ENCODE results near the gene ADAMTS15.

ADAMTS15 gene

GRCh38 chr11:130462931-130463330, 14.5 kb downstream of the ADAMTS15 start:
- TF ChIP-seq, protein P1, sequence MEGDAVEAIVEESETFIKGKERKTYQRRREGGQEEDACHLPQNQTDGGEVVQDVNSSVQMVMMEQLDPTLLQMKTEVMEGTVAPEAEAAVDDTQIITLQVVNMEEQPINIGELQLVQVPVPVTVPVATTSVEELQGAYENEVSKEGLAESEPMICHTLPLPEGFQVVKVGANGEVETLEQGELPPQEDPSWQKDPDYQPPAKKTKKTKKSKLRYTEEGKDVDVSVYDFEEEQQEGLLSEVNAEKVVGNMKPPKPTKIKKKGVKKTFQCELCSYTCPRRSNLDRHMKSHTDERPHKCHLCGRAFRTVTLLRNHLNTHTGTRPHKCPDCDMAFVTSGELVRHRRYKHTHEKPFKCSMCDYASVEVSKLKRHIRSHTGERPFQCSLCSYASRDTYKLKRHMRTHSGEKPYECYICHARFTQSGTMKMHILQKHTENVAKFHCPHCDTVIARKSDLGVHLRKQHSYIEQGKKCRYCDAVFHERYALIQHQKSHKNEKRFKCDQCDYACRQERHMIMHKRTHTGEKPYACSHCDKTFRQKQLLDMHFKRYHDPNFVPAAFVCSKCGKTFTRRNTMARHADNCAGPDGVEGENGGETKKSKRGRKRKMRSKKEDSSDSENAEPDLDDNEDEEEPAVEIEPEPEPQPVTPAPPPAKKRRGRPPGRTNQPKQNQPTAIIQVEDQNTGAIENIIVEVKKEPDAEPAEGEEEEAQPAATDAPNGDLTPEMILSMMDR (IDR thresholded peaks at IDR 0.05; ENCODE audit: low read depth, low read length, missing control alignments) = no peak
- DNase-seq (ENCODE audit: low read depth) = no peak
- in situ Hi-C loops (cut with HindIII; ENCODE audit: low sequenced_read_pairs) = no loop called here
- no peak overlapping the region for H3K4me3 ChIP-seq (ENCODE audit: low read depth, low read length)

DNA sequence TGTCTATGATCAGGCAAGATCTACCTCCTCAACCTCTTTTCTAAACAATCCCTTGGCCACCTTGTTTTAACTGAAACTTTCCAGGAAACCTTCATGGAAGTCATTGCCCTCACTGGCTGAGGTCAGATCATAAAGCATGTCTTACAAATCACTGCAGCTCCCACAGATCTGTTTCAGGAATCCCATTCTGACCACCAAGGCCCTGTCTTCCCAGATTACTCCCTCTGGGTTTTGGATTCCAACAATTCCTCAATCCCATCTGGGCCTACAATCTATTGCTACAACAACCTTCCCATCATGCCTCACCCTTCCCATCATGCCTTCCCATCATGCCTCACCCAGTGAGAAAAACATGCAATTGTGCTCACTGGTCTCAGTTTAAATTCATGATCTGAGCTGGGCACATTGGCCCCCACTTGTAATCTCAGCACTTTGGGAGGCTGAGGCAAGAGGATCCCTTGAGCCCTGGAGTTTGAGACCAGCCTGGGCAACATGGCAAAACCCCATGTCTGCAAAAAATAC, 15.9 kb downstream of the ADAMTS15 start:
- in situ Hi-C loops (cut with HindIII; ENCODE audit: low sequenced_read_pairs) = no loop called here
- DNase-seq (ENCODE audit: low read depth) = no peak
- TF ChIP-seq, protein P1 (IDR thresholded peaks at IDR 0.05; ENCODE audit: low read depth, low read length, missing control alignments) = no peak

GRCh38 chr11:130465263-130465662, 16.8 kb downstream of the ADAMTS15 start:
- TF ChIP-seq, protein P1 (IDR thresholded peaks at IDR 0.05; ENCODE audit: low read depth, low read length, missing control alignments) = no peak
- in situ Hi-C loops (cut with HindIII; ENCODE audit: low sequenced_read_pairs) = no loop called here
- no peak for DNase-seq (ENCODE audit: low read depth)
- H3K4me3 ChIP-seq (ENCODE audit: low read depth, low read length) = no peak overlapping the region

More for the DNA sequence above, 15.9 kb downstream of the ADAMTS15 start:
- H3K4me3 ChIP-seq (ENCODE audit: low read depth, low read length) = no peak overlapping the region

- TF ChIP-seq, protein P1 (IDR thresholded peaks at IDR 0.05; ENCODE audit: low read depth, low read length, missing control alignments) = no peak
- in situ Hi-C loops (cut with HindIII; ENCODE audit: low sequenced_read_pairs) = no loop called here
- DNase-seq (ENCODE audit: low read depth) = no peak
- H3K4me3 ChIP-seq (ENCODE audit: low read depth, low read length) = no peak overlapping the region
Observed at GRCh38 chr11:130467116-130467900, 18.9 kb downstream of the ADAMTS15 start.

- no peak overlapping the region for H3K4me3 ChIP-seq (ENCODE audit: low read depth, low read length)
- in situ Hi-C loops (cut with HindIII; ENCODE audit: low sequenced_read_pairs) = no loop called here
- TF ChIP-seq, protein P1 (IDR thresholded peaks at IDR 0.05; ENCODE audit: low read depth, low read length, missing control alignments) = no peak
- DNase-seq (ENCODE audit: low read depth) = no peak
Observed at GRCh38 chr11:130469181-130469580, 20.7 kb downstream of the ADAMTS15 start.

GRCh38 chr11:130470832-130471706, 22.6 kb downstream of the ADAMTS15 start:
- H3K4me3 ChIP-seq (ENCODE audit: low read depth, low read length) = no peak overlapping the region
- no peak for DNase-seq (ENCODE audit: low read depth)
- in situ Hi-C loops (cut with HindIII; ENCODE audit: low sequenced_read_pairs) = no loop called here
- TF ChIP-seq, protein P1 (IDR thresholded peaks at IDR 0.05; ENCODE audit: low read depth, low read length, missing control alignments) = no peak
